ENCODE results near the gene TLR8. TPM values are rescaled to one million over a fixed set of nuclear protein-coding genes. Genes with fewer than 3 reads are reported as not detected.

TLR8 gene
- total RNA-seq, 6 experiments from 2014 or later, result 0.37 to 2.2 (median 1.4) TPM

GRCh38 chrX:12868747-12869146 is 37.7 kb upstream of the TLR8 start:
- ATAC-seq (no peak), DNase-seq (no peak)
- peaks cover 0 to 2% of the 10 kb centered on the region in 2 donors for H3K27me3 ChIP-seq
- no peaks in the 10 kb centered on the region for H3K36me3 ChIP-seq
- H3K4me1 ChIP-seq, result no peaks in the 10 kb centered on the region
- no peaks in the 10 kb centered on the region for H3K9me3 ChIP-seq
- no peak overlapping the region for H3K27ac ChIP-seq
- no peak overlapping the region for H3K4me3 ChIP-seq
- intact Hi-C loops (cut with DNase I), result no loop called here
- TF ChIP-seq CTCF (IDR thresholded peaks at IDR 0.05) (no peak), POLR2A (IDR thresholded peaks at IDR 0.05) (no peak)
- whole genome bisulfite sequencing (ENCODE audit: insufficient coverage, low coverage, low lambda C conversion rate, missing lambda C conversion rate), result 59% methylated on average over 4 of the region's 4 CpGs

GRCh38 chrX:12871257-12871656 is 35.2 kb upstream of the TLR8 start:
- WGBS (ENCODE audit: insufficient coverage, low coverage, low lambda C conversion rate, missing lambda C conversion rate), result 56% methylated on average over 6 of the region's 6 CpGs
- intact Hi-C loops (cut with DNase I), result no loop called here
- Histone ChIP-seq H3K27ac (no peak overlapping the region), H3K9me3 (no peaks in the 10 kb centered on the region), H3K4me3 (no peak overlapping the region), H3K4me1 (no peaks in the 10 kb centered on the region), H3K36me3 (no peaks in the 10 kb centered on the region), H3K27me3 (peaks cover 0 to 3% of the 10 kb centered on the region in 2 donors)
- no peak for TF ChIP-seq CTCF (IDR thresholded peaks at IDR 0.05)
- TF ChIP-seq POLR2A (IDR thresholded peaks at IDR 0.05), result no peak
- DNase-seq (no peak), ATAC-seq (no peak)

GRCh38 chrX:12872741-12873140 is 33.7 kb upstream of the TLR8 start:
- TF ChIP-seq CTCF (IDR thresholded peaks at IDR 0.05) (no peak), POLR2A (IDR thresholded peaks at IDR 0.05) (no peak)

GRCh38 chrX:12874581-12874980 is 31.8 kb upstream of the TLR8 start:
- Histone ChIP-seq H3K4me3 (no peak overlapping the region), H3K36me3 (no peaks in the 10 kb centered on the region), H3K9me3 (no peaks in the 10 kb centered on the region), H3K4me1 (no peaks in the 10 kb centered on the region), H3K27me3 (peaks cover 0 to 3% of the 10 kb centered on the region in 2 donors), H3K27ac (no peak overlapping the region)
- ATAC-seq (no peak), DNase-seq (no peak)
- WGBS (ENCODE audit: insufficient coverage, low coverage, low lambda C conversion rate, missing lambda C conversion rate), result 18% methylated on average over 4 of the region's 4 CpGs
- intact Hi-C loops (cut with DNase I), result no loop called here
- no peak for TF ChIP-seq POLR2A (IDR thresholded peaks at IDR 0.05)
- no peak for TF ChIP-seq CTCF (IDR thresholded peaks at IDR 0.05)

More at GRCh38 chrX:12872741-12873140, 33.7 kb upstream of the TLR8 start:
- H3K27me3 ChIP-seq, result peaks cover 0 to 3% of the 10 kb centered on the region in 2 donors
- no peaks in the 10 kb centered on the region for H3K9me3 ChIP-seq
- DNase-seq (no peak), ATAC-seq (no peak)
- WGBS (ENCODE audit: insufficient coverage, low coverage, low lambda C conversion rate, missing lambda C conversion rate), result 63% methylated on average over 4 of the region's 4 CpGs
- intact Hi-C loops (cut with DNase I), result no loop called here
- H3K36me3 ChIP-seq, result no peaks in the 10 kb centered on the region
- H3K4me3 ChIP-seq, result no peak overlapping the region
- no peak overlapping the region for H3K27ac ChIP-seq
- no peaks in the 10 kb centered on the region for H3K4me1 ChIP-seq

- no peak for ATAC-seq
- Histone ChIP-seq H3K36me3 (no peaks in the 10 kb centered on the region), H3K27ac (no peak overlapping the region), H3K9me3 (no peaks in the 10 kb centered on the region), H3K27me3 (peaks cover 0 to 5% of the 10 kb centered on the region in 2 donors), H3K4me1 (no peaks in the 10 kb centered on the region), H3K4me3 (no peak overlapping the region)
- intact Hi-C loops (cut with DNase I), result no loop called here
- WGBS (ENCODE audit: insufficient coverage, low coverage, low lambda C conversion rate, missing lambda C conversion rate), result 40% methylated on average over 8 of the region's 8 CpGs
- no peak for DNase-seq
- TF ChIP-seq POLR2A (IDR thresholded peaks at IDR 0.05) (no peak), CTCF (IDR thresholded peaks at IDR 0.05) (no peak)
Observed at GRCh38 chrX:12877386-12877785, 29.0 kb upstream of the TLR8 start.
